ENCODE results near the gene KCNIP2. TPM values are rescaled to one million over a fixed set of nuclear protein-coding genes. Genes with fewer than 3 reads are reported as not detected.
A peak's percentile ranks its signal among the peaks of the same experiment; 100 is the strongest.

The KCNIP2 gene
- total RNA-seq, 2 donors from 2014 or later, result 192 to 653 TPM

- Histone ChIP-seq H3K9me3 (no peaks in the 10 kb centered on the region), H3K4me1 (peaks cover 0 to 61% of the 10 kb centered on the region in 2 donors), H3K27ac (peak overlapping the region; percentile 56 to 64), H3K27me3 (no peaks in the 10 kb centered on the region), H3K36me3 (no peaks in the 10 kb centered on the region), H3K4me3 (peak overlapping the region; percentile 20 to 58)
- TF ChIP-seq, protein P1, sequence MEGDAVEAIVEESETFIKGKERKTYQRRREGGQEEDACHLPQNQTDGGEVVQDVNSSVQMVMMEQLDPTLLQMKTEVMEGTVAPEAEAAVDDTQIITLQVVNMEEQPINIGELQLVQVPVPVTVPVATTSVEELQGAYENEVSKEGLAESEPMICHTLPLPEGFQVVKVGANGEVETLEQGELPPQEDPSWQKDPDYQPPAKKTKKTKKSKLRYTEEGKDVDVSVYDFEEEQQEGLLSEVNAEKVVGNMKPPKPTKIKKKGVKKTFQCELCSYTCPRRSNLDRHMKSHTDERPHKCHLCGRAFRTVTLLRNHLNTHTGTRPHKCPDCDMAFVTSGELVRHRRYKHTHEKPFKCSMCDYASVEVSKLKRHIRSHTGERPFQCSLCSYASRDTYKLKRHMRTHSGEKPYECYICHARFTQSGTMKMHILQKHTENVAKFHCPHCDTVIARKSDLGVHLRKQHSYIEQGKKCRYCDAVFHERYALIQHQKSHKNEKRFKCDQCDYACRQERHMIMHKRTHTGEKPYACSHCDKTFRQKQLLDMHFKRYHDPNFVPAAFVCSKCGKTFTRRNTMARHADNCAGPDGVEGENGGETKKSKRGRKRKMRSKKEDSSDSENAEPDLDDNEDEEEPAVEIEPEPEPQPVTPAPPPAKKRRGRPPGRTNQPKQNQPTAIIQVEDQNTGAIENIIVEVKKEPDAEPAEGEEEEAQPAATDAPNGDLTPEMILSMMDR (IDR thresholded peaks at IDR 0.05), result no peak
- no peak for DNase-seq (ENCODE audit: low spot score)
Observed at GRCh38 chr10:101839416-101840063, 4.1 kb downstream of the KCNIP2 start.

DNA sequence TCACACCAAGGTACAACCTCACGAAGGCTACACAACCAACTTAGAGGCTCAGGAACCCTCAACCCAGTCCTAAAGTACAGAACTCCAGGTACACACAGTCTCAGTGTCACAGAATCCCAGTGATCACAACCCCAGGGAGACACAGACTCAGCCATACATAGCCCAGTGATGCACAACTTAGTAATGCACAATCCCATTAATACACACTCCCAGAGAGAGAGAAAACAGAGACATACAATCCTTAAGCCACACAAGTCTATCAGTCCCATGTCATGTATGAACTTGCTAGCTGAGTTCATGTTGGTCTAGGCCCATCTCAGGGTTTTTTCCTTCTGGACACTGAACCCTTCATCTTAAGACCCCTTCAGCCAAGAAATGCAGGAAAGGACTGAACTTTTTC lies 4.6 kb downstream of the KCNIP2 start:
- Histone ChIP-seq H3K36me3 (no peaks in the 10 kb centered on the region), H3K9me3 (no peaks in the 10 kb centered on the region), H3K27ac (peak overlapping the region; percentile 56 to 64), H3K4me3 (no peak overlapping the region), H3K27me3 (no peaks in the 10 kb centered on the region), H3K4me1 (peaks cover 0 to 64% of the 10 kb centered on the region in 2 donors)
- TF ChIP-seq, protein P1 (IDR thresholded peaks at IDR 0.05), result no peak
- no peak for DNase-seq (ENCODE audit: low spot score)

DNA sequence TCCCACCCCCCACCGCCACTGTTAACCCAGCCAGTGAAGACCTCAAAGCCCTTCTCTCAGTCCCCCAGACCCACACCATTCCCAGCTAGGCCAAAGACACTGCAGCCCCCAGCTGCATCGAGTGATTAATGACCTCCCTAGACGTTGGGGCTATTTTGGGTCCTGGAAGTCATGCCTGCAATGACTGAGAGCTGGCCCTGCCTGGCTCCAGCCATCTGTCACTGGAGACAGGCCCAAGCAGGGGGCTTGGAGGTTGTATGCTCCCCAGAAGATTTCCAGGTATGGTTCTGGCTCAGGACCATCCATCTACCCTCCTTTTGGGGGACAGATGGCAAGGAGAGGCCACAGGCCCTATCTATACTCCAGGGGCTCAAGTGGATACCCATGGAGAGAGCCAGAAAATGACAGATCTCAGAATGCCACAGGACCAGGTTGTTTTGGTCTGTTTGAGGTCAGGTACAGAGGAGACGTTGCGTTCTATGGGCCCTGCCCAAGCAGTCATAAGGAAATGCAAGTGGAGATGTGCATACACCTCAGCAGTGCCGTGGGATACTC lies 5.1 kb downstream of the KCNIP2 start:
- Histone ChIP-seq H3K27ac (peak overlapping the region; percentile 19 to 64), H3K4me3 (no peak overlapping the region), H3K27me3 (no peaks in the 10 kb centered on the region), H3K36me3 (no peaks in the 10 kb centered on the region), H3K4me1 (peaks cover 0 to 67% of the 10 kb centered on the region in 2 donors), H3K9me3 (no peaks in the 10 kb centered on the region)
- TF ChIP-seq, protein P1 (IDR thresholded peaks at IDR 0.05), result no peak
- no peak for DNase-seq (ENCODE audit: low spot score)

DNA sequence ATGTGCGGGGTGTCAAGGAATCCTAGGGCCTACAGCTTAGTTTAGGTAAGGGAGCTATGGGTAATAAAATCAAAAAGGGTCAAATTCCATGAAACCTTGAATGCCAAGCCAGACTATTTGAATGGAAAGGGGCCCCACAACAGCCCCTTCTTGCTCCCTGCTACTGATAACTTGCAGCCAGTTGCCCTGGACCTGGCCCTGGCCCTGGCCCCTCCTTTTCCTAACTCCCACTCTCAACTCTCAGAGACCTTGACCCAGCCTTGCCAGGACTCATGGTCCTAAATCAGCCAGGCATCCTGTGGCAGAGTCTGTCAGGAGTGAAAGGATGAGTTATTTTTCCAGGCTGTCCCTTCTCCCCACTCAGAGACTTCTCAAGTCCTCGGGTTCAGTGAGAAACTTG lies 5.9 kb downstream of the KCNIP2 start:
- no peak for DNase-seq (ENCODE audit: low spot score)
- H3K9me3 ChIP-seq, result no peaks in the 10 kb centered on the region
- peak overlapping the region; percentile 19 to 64 for H3K27ac ChIP-seq
- no peak overlapping the region for H3K4me3 ChIP-seq
- H3K4me1 ChIP-seq, result peaks cover 0 to 69% of the 10 kb centered on the region in 2 donors
- no peaks in the 10 kb centered on the region for H3K36me3 ChIP-seq
- TF ChIP-seq, protein P1 (IDR thresholded peaks at IDR 0.05), result no peak
- no peaks in the 10 kb centered on the region for H3K27me3 ChIP-seq

DNA sequence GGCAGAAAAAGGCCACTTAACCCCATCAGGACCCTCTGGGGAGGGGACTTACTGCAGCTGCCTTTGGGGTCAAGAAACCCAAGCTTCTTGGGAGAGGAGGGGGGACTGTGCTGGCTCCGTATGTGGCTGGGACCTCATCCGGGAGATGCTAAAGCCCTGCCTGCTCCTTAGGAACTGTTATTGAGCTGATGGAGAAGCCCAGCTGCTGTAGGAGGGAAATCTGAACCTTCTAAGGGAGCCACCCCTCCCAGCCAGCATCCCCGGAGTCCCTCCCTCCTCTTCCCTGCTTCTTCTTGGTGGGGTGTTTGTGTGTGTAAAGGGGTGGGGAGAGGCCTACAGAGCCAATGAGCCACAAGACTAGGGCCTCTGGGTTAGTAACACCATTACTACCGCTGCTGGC lies 8.2 kb downstream of the KCNIP2 start:
- no peaks in the 10 kb centered on the region for H3K36me3 ChIP-seq
- H3K27me3 ChIP-seq, result no peaks in the 10 kb centered on the region
- H3K4me1 ChIP-seq, result peaks cover 0 to 69% of the 10 kb centered on the region in 2 donors
- TF ChIP-seq, protein P1 (IDR thresholded peaks at IDR 0.05), result no peak
- no peak for DNase-seq (ENCODE audit: low spot score)
- no peaks in the 10 kb centered on the region for H3K9me3 ChIP-seq
- no peak overlapping the region for H3K4me3 ChIP-seq
- H3K27ac ChIP-seq, result no peak overlapping the region
